ENCODE data around the gene DHRS3. TPM values are rescaled to one million over a fixed set of nuclear protein-coding genes. Genes with fewer than 3 reads are reported as not detected.

DHRS3 gene
- total RNA-seq, 1 donor from 2014 or later = 63.7 TPM

- peaks cover 9% of the 10 kb centered on the region for H3K36me3 ChIP-seq (ENCODE audit: control insufficient read depth, insufficient read depth, low read length)
- TF ChIP-seq, protein P1, sequence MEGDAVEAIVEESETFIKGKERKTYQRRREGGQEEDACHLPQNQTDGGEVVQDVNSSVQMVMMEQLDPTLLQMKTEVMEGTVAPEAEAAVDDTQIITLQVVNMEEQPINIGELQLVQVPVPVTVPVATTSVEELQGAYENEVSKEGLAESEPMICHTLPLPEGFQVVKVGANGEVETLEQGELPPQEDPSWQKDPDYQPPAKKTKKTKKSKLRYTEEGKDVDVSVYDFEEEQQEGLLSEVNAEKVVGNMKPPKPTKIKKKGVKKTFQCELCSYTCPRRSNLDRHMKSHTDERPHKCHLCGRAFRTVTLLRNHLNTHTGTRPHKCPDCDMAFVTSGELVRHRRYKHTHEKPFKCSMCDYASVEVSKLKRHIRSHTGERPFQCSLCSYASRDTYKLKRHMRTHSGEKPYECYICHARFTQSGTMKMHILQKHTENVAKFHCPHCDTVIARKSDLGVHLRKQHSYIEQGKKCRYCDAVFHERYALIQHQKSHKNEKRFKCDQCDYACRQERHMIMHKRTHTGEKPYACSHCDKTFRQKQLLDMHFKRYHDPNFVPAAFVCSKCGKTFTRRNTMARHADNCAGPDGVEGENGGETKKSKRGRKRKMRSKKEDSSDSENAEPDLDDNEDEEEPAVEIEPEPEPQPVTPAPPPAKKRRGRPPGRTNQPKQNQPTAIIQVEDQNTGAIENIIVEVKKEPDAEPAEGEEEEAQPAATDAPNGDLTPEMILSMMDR (IDR thresholded peaks at IDR 0.05; ENCODE audit: insufficient read depth, low read length, severe bottlenecking) = no peak
- no peak overlapping the region for H3K4me3 ChIP-seq (ENCODE audit: low read depth, low read length)
- H3K27me3 ChIP-seq (ENCODE audit: control insufficient read depth, insufficient read depth, low read length) = no peaks in the 10 kb centered on the region
- FAIRE-seq = no peak
- no peak for DNase-seq (ENCODE audit: low read depth)
Measured at GRCh38 chr1:12582649-12583048, 35.4 kb downstream of the DHRS3 start.

DNA sequence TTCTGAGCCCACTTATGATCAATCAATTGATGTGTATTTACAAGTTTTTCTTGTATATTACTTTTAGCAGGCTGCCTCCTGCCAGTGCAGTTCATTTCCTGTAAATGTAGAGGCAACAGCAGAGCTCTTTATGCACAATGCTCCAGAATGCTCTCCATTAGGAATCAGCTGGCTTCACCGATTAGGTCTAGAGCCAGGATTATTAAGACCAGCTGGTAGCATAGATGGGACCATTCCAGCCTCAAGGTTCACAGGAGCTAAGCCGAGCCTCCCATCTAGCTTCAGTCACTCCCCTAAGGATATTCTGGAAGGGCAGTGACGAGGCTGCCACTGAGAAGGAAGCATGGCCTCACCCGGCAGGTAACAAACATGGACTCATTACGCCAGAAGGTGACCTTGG, 36.8 kb downstream of the DHRS3 start:
- H3K36me3 ChIP-seq (ENCODE audit: control insufficient read depth, insufficient read depth, low read length) = peaks cover 9% of the 10 kb centered on the region
- FAIRE-seq = no peak
- no peak overlapping the region for H3K4me3 ChIP-seq (ENCODE audit: low read depth, low read length)
- DNase-seq (ENCODE audit: low read depth) = no peak
- H3K27me3 ChIP-seq (ENCODE audit: control insufficient read depth, insufficient read depth, low read length) = no peaks in the 10 kb centered on the region
- TF ChIP-seq, protein P1 (IDR thresholded peaks at IDR 0.05; ENCODE audit: insufficient read depth, low read length, severe bottlenecking) = no peak

DNA sequence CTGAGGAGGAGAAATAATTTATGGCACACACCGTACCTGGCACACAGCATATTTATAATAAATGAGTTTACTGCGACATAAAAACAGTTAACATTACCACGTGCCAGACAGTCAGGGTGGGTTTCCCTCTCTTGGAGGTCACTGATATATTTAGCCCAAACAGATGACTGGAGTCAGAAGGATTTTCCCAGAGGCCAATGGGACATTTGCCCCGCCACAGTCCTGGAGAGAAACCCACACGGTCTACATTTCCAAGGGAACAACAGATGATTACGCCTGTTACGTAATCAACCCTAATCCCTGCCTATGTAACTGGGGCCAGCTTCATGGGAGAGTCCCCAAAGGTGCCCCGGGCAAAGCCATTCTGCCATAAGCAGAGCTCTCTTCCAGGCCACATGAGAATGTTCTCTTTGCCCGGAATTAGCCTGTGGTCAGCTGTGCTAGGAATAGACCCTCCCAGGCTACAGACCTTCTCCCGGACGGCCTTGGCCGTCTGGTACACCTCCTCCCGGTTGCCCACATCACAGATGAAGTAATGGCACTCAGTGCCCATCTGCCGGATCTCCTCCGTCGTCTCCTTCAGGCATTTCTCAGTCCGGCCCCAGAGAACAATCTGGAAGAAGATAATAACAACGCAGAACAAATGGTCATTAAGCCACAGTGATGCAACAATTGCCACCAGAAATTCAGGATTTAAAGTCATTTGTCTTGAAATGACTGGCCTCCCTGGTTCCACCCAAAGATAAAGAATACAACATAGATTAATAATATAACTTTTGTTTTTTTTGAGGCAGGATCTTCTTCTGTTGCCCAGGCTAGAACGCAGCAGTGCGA, 37.7 kb downstream of the DHRS3 start:
- no peak for FAIRE-seq
- H3K27me3 ChIP-seq (ENCODE audit: control insufficient read depth, insufficient read depth, low read length) = no peaks in the 10 kb centered on the region
- TF ChIP-seq, protein P1 (IDR thresholded peaks at IDR 0.05; ENCODE audit: insufficient read depth, low read length, severe bottlenecking) = no peak
- DNase-seq (ENCODE audit: low read depth) = no peak
- no peak overlapping the region for H3K4me3 ChIP-seq (ENCODE audit: low read depth, low read length)
- H3K36me3 ChIP-seq (ENCODE audit: control insufficient read depth, insufficient read depth, low read length) = peaks cover 9% of the 10 kb centered on the region

DNA sequence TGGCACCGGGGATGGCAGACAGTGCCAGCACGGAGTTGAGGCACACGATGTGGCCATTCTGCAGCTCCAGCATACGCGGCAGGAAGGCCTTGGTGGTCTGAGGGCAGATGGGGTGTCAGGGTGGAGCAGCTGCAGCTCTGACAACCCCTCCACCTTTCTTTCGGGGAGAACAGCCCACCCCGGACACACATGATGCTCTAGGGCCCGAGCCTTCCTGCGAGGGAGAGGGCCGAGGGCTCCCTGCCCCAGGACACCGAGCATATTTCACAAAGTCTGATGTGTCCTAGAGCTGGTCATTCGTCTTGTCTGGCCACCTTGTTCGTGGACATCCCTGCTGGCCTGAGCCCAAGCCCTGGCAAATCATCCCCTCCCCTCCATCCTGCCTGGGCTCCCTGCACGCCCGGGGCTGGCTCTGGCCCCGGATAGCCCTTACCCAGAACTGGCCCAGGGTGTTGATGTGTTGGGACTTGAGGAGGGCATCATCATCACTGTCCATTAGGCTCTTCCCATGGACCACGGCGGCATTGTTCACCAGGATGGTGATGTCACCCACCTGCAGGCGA, 39.1 kb downstream of the DHRS3 start:
- Histone ChIP-seq H3K36me3 (ENCODE audit: control insufficient read depth, insufficient read depth, low read length) (peaks cover 14% of the 10 kb centered on the region), H3K4me3 (ENCODE audit: low read depth, low read length) (no peak overlapping the region), H3K27me3 (ENCODE audit: control insufficient read depth, insufficient read depth, low read length) (no peaks in the 10 kb centered on the region)
- no peak for DNase-seq (ENCODE audit: low read depth)
- FAIRE-seq = no peak
- TF ChIP-seq, protein P1 (IDR thresholded peaks at IDR 0.05; ENCODE audit: insufficient read depth, low read length, severe bottlenecking) = no peak

DNA sequence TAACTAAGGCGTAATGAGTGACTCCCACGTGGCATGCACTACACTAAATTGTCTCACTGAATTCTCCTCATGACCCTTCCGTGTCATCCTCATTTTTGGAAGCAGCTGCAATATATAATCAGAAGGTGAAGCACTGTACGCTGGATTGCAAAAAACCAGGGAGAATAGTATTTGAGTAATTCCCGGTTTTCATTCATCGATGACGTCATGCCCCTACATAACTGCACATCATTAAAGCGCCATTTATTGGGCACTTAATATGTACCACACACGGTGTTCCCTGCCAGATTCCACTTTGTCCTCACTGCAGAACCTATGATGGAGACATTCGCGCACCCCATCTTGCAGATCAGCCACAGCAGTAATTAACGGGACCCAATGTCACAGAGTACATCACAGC, 41.0 kb downstream of the DHRS3 start:
- DNase-seq (ENCODE audit: low read depth) (no peak), FAIRE-seq (no peak)
- Histone ChIP-seq H3K27me3 (ENCODE audit: control insufficient read depth, insufficient read depth, low read length) (no peaks in the 10 kb centered on the region), H3K36me3 (ENCODE audit: control insufficient read depth, insufficient read depth, low read length) (peaks cover 20% of the 10 kb centered on the region), H3K4me3 (ENCODE audit: low read depth, low read length) (no peak overlapping the region)
- TF ChIP-seq, protein P1 (IDR thresholded peaks at IDR 0.05; ENCODE audit: insufficient read depth, low read length, severe bottlenecking) = no peak

Data from bronchial epithelial cell (primary cell).